ENCODE measurements around the gene CASZ1. TPM values are rescaled to one million over a fixed set of nuclear protein-coding genes. Genes with fewer than 3 reads are reported as not detected.

Gene CASZ1
- total RNA-seq, 1 donor from 2014 or later: 57.8 TPM

DNA sequence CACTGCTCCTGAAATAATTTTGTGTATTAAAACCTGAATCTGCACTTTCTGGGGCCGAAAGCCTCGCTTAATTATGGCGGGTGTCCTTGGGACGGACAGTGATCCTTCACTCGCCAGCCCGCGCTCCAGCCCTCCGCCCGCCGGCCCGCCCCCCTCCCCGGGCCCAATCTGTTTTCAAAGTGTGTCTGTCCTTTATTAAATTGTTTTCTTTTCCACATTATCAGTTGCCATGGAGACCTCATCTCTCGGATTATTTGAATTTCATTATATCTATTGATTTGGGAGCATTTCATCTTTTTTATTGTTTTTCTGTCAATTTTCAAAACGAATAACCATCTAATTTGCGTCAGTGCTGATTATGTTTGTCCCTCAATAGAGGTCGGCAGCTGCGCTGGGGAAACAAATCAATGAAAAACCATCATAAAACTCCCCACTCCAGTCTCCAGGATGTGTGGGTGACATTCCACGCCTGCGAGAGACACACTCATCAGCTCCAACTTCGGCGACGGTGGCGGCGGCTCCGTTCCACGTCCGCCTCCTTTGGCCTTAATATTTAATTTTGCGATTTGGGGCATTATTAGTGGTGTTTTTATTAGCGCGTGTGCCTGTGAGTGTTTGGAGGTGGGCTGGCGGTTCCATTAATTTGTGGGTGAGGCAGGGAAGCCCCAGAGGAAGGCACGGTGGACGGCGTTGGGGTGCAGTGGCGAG, 123.9 kb downstream of the CASZ1 start:
- DNase-seq (no peak), ATAC-seq (no peak)
- intact Hi-C loops (cut with micrococcal nuclease): no loop called here

GRCh38 chr1:10671622-10672342, 124.7 kb downstream of the CASZ1 start:
- intact Hi-C loops (cut with micrococcal nuclease): no loop called here
- no peak for DNase-seq
- ATAC-seq: peak; percentile 42

- ATAC-seq (no peak), DNase-seq (no peak)
- intact Hi-C loops (cut with micrococcal nuclease): no loop called here
Measured at GRCh38 chr1:10671090-10671489, 125.4 kb downstream of the CASZ1 start.

- DNase-seq: no peak
- ATAC-seq: no peak
- intact Hi-C loops (cut with micrococcal nuclease): no loop called here
Measured at GRCh38 chr1:10670190-10670589, 126.3 kb downstream of the CASZ1 start.

- ATAC-seq (no peak), DNase-seq (no peak)
- intact Hi-C loops (cut with micrococcal nuclease): no loop called here
Measured at GRCh38 chr1:10669570-10669969, 126.9 kb downstream of the CASZ1 start.

- no peak for ATAC-seq
- DNase-seq: no peak
- intact Hi-C loops (cut with micrococcal nuclease): no loop called here
Measured at GRCh38 chr1:10667861-10668761, 128.3 kb downstream of the CASZ1 start.

DNA sequence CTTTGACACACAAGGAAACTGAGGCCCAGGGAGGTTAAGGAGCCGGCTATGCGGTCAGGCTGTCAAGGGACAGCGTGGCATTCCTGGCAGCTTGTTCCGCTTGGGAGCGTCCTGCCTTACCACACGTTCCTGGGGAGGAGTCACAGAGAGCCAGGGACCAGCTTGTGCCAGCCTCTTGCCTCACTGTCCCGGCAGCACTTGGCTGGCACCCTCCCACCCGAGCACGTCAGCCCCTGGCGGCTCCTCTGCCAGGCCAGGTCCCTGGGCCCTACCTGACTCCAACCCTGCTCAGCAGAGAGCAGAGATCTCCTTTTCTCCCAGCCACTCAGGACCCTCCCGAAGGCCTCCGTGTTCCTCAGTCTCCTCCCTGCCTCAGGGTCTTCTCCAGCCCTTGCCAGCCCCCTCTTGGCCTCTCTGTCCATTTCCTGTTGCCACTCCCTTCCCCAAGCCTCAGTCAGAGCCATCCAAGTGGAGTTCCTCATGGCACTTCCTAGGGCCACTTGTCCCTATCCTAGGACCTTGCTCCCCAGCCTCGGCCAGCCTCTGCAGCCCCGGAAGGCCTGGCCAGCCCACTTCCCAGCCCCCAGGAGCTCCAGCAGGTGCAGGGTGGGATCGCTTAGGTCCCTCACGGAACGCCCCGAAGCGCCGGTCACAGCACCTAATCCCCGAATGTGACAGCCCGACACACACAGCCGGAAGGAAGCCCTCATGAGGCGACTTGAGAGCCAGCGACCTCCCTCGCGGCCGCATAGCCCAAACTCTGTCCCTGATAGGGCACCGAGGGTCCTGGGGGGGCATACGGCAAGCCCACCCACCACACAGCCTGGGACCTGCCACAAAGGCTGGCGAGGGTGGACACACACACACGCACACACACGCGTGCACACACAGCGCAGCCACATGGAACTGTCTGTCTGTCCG, 130.3 kb downstream of the CASZ1 start:
- DNase-seq: peak; percentile 90
- intact Hi-C loops (cut with micrococcal nuclease): no loop called here
- ATAC-seq: peak; percentile 76

DNA sequence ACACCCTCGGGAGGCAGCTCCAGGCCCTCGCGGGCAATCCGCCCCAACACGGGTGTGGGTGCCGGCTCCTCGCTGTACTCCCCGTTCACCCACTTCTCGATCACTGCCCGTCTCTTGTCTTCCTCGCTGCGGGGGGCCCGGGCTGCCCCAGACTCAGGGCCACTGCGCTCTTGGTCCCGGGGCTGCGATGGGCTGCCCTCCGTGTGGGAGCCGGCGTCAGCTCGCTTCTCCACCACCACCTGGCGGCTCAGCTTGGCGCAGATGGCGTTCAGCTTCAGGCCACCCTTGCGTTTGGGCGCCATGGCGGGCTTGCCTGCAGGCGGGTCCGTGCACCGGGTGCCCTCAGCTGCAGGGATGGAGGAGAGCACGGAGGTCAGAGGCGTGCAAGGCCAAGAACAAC, 131.2 kb downstream of the CASZ1 start:
- no peak for ATAC-seq
- DNase-seq: no peak
- intact Hi-C loops (cut with micrococcal nuclease): no loop called here

DNA sequence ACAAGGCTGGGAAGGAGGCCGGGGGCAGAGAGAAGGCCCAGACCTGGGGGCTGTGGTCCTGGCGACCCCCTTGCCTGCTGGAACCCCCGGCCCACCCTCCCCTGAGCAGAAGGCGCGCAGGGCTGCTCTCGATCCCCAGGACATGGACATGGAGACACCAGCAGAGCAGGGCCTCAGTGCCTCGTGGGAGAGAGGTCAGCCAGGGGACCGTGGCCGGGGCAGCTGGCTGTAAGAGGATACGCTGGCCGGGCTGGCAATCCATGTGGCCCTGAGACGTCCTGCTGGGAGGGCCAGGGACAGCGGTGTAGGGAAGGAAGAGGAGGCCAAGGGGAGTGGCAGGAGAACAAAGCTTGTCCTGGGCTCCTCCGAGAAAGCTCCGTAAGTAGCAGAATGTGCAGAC, 132.2 kb downstream of the CASZ1 start:
- peak; percentile 40 for ATAC-seq
- intact Hi-C loops (cut with micrococcal nuclease): no loop called here
- peak; percentile 67 for DNase-seq

DNA sequence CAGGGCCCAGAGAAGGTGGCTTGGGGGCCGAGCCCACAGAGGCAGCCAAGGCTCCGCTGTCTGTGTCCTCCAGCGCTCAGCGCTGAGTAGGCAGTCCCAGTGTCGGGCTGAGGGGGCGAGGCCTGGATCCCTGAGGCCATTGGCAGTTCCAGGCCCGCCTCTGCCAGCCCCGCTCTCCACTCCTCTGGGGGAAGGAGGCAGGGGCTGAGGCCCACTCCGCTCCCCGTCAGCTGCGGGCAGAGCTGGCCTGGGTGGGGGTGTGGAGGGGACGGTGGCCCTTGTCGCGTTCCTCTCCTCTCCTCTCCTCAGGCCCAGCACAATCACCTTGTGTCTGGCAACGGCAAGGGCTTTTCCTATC, 132.8 kb downstream of the CASZ1 start:
- DNase-seq (peak; percentile 83), ATAC-seq (peak; percentile 75)
- intact Hi-C loops (cut with micrococcal nuclease): no loop called here

- intact Hi-C loops (cut with micrococcal nuclease): no loop called here
- DNase-seq (no peak), ATAC-seq (peak; percentile 42)
Measured at GRCh38 chr1:10662824-10663677, 133.4 kb downstream of the CASZ1 start.

- no peak for ATAC-seq
- intact Hi-C loops (cut with micrococcal nuclease): no loop called here
Measured at GRCh38 chr1:10662090-10662688, 134.3 kb downstream of the CASZ1 start.

GRCh38 chr1:10661453-10661852, 135.0 kb downstream of the CASZ1 start:
- intact Hi-C loops (cut with micrococcal nuclease): no loop called here

More at GRCh38 chr1:10662090-10662688, 134.3 kb downstream of the CASZ1 start:
- DNase-seq: no peak

GRCh38 chr1:10659646-10660540, 136.6 kb downstream of the CASZ1 start:
- intact Hi-C loops (cut with micrococcal nuclease): no loop called here
- ATAC-seq: no peak
- no peak for DNase-seq

More at GRCh38 chr1:10661453-10661852, 135.0 kb downstream of the CASZ1 start:
- DNase-seq (no peak), ATAC-seq (no peak)

- intact Hi-C loops (cut with micrococcal nuclease): no loop called here
- ATAC-seq: no peak
- DNase-seq: no peak
Measured at GRCh38 chr1:10659218-10659617, 137.2 kb downstream of the CASZ1 start.

DNA sequence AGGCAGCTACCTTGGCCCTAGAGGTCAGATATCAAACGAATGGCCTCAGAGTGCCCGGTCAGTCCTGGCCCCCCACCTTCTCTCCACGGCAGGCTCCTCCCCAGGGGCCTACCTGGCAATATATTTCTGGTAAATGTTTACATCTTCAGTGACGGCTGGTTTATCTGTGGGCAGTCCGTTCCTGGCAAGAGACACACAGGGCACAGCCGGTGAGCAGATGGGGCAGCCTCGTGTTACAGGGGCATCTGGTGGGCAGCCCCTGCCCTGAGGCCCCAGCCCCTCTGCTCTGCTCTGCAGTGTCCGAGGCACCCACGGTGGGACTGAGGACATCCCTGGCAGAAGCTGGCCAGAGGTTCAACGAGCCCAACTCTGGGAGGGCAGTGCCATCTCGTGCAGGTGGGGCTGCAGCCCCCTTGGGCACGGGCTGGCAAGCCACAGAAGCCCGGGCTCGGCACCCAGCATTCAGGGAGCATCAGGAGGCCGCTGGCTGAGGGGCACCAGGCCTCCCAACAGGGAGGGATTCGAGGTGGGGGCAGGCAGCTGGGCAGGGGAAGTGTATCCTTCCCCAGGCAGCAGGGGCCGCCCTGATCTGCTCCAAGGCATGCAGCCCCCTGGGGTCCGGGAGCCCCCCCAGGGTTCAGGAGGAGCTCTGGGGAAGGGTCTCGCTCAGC, 137.9 kb downstream of the CASZ1 start:
- DNase-seq: no peak
- no peak for ATAC-seq
- intact Hi-C loops (cut with micrococcal nuclease): no loop called here
